ENCODE results near the gene GABRD. TPM values are rescaled to one million over a fixed set of nuclear protein-coding genes. Genes with fewer than 3 reads are reported as not detected.

The GABRD gene
- total and polyA plus RNA-seq, 2 experiments from 2014 or later = 2.1 to 5.1 TPM

DNA sequence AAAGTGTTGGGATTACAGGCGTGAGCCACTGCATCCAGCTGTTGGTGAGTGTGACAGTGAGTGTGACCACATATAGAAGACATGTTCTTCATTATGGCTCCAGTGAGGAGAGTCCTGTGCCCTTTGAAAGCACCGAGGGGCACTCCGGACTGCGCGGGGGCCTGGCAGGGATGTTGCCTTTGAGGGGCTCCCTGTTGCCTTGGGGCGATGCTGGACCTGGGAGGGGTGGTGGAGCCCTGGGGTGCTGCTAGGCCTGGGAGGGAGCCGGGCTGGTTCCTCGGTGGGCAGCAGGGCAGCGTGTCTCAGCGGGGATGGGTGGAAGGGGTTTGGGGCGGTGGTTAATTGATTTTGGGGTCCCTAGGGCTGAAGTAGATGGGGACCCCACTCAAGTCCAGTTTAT lies 41.0 kb upstream of the GABRD start:
- no peaks in the 10 kb centered on the region; the same call in 1 of the 3 replicates for H3K36me3 Mint-ChIP-seq (ENCODE audit: low read depth)

More for the DNA sequence above, 41.0 kb upstream of the GABRD start:
- Histone ChIP-seq H3K4me3 (no peak overlapping the region), H3F3A (replicated peaks; ENCODE audit: low read depth) (0 out of 2 replicates have a peak, but pooled peaks cover 3% of the 10 kb centered on the region), H3K27me3 (ENCODE audit: insufficient read depth) (no peaks in the 10 kb centered on the region), H3K79me2 (replicated peaks; ENCODE audit: insufficient read depth) (no peaks in the 10 kb centered on the region), H4K20me1 (replicated peaks; ENCODE audit: insufficient read depth) (no peaks in the 10 kb centered on the region), H2AFZ (no peak overlapping the region), H3K4me2 (no peak overlapping the region), H3K36me3 (ENCODE audit: insufficient read depth) (no peaks in the 10 kb centered on the region), H3K4me1 (ENCODE audit: insufficient read depth) (no peaks in the 10 kb centered on the region), H3K9me2 (ENCODE audit: insufficient read depth) (no peaks in the 10 kb centered on the region), H3K27ac (ENCODE audit: low read depth) (no peak overlapping the region)
- Mint-ChIP-seq H3K27me3 (ENCODE audit: insufficient read depth, low read depth, poor library complexity) (peaks cover 15% of the 10 kb centered on the region), H3K9me3 (peaks cover 19% of the 10 kb centered on the region), H3K4me3 (no peak overlapping the region), H3K4me1 (no peaks in the 10 kb centered on the region), H3K27ac (no peak overlapping the region)
- no peak for DNase-seq (ENCODE audit: low spot score)
- ATAC-seq = no peak
- TF ChIP-seq, protein P1, sequence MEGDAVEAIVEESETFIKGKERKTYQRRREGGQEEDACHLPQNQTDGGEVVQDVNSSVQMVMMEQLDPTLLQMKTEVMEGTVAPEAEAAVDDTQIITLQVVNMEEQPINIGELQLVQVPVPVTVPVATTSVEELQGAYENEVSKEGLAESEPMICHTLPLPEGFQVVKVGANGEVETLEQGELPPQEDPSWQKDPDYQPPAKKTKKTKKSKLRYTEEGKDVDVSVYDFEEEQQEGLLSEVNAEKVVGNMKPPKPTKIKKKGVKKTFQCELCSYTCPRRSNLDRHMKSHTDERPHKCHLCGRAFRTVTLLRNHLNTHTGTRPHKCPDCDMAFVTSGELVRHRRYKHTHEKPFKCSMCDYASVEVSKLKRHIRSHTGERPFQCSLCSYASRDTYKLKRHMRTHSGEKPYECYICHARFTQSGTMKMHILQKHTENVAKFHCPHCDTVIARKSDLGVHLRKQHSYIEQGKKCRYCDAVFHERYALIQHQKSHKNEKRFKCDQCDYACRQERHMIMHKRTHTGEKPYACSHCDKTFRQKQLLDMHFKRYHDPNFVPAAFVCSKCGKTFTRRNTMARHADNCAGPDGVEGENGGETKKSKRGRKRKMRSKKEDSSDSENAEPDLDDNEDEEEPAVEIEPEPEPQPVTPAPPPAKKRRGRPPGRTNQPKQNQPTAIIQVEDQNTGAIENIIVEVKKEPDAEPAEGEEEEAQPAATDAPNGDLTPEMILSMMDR (conservative IDR thresholded peaks at IDR 0.05; ENCODE audit: low read depth in 2 of 2) = no peak
- TF ChIP-seq, protein P2, sequence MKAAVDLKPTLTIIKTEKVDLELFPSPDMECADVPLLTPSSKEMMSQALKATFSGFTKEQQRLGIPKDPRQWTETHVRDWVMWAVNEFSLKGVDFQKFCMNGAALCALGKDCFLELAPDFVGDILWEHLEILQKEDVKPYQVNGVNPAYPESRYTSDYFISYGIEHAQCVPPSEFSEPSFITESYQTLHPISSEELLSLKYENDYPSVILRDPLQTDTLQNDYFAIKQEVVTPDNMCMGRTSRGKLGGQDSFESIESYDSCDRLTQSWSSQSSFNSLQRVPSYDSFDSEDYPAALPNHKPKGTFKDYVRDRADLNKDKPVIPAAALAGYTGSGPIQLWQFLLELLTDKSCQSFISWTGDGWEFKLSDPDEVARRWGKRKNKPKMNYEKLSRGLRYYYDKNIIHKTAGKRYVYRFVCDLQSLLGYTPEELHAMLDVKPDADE (IDR thresholded peaks at IDR 0.05) = no peak
- TF ChIP-seq POLR2AphosphoS5 (IDR thresholded peaks at IDR 0.05; ENCODE audit: low read depth) (no peak), EZH2 (IDR thresholded peaks at IDR 0.05; ENCODE audit: low read depth, unreplicated experiment) (no peak), JUNB (IDR thresholded peaks at IDR 0.05; ENCODE audit: unreplicated experiment) (no peak), CREB1 (CRISPR knock-in tag; IDR thresholded peaks at IDR 0.05; ENCODE audit: low read depth) (no peak), NANOG (IDR thresholded peaks at IDR 0.05; ENCODE audit: borderline replicate concordance) (no peak), STAT1 (IDR thresholded peaks at IDR 0.05; ENCODE audit: unreplicated experiment) (no peak), ZNF114 (CRISPR knock-in tag; IDR thresholded peaks at IDR 0.05) (no peak), EZH2phosphoT487 (IDR thresholded peaks at IDR 0.05; ENCODE audit: unreplicated experiment) (no peak)
- TF ChIP-seq, protein P3, sequence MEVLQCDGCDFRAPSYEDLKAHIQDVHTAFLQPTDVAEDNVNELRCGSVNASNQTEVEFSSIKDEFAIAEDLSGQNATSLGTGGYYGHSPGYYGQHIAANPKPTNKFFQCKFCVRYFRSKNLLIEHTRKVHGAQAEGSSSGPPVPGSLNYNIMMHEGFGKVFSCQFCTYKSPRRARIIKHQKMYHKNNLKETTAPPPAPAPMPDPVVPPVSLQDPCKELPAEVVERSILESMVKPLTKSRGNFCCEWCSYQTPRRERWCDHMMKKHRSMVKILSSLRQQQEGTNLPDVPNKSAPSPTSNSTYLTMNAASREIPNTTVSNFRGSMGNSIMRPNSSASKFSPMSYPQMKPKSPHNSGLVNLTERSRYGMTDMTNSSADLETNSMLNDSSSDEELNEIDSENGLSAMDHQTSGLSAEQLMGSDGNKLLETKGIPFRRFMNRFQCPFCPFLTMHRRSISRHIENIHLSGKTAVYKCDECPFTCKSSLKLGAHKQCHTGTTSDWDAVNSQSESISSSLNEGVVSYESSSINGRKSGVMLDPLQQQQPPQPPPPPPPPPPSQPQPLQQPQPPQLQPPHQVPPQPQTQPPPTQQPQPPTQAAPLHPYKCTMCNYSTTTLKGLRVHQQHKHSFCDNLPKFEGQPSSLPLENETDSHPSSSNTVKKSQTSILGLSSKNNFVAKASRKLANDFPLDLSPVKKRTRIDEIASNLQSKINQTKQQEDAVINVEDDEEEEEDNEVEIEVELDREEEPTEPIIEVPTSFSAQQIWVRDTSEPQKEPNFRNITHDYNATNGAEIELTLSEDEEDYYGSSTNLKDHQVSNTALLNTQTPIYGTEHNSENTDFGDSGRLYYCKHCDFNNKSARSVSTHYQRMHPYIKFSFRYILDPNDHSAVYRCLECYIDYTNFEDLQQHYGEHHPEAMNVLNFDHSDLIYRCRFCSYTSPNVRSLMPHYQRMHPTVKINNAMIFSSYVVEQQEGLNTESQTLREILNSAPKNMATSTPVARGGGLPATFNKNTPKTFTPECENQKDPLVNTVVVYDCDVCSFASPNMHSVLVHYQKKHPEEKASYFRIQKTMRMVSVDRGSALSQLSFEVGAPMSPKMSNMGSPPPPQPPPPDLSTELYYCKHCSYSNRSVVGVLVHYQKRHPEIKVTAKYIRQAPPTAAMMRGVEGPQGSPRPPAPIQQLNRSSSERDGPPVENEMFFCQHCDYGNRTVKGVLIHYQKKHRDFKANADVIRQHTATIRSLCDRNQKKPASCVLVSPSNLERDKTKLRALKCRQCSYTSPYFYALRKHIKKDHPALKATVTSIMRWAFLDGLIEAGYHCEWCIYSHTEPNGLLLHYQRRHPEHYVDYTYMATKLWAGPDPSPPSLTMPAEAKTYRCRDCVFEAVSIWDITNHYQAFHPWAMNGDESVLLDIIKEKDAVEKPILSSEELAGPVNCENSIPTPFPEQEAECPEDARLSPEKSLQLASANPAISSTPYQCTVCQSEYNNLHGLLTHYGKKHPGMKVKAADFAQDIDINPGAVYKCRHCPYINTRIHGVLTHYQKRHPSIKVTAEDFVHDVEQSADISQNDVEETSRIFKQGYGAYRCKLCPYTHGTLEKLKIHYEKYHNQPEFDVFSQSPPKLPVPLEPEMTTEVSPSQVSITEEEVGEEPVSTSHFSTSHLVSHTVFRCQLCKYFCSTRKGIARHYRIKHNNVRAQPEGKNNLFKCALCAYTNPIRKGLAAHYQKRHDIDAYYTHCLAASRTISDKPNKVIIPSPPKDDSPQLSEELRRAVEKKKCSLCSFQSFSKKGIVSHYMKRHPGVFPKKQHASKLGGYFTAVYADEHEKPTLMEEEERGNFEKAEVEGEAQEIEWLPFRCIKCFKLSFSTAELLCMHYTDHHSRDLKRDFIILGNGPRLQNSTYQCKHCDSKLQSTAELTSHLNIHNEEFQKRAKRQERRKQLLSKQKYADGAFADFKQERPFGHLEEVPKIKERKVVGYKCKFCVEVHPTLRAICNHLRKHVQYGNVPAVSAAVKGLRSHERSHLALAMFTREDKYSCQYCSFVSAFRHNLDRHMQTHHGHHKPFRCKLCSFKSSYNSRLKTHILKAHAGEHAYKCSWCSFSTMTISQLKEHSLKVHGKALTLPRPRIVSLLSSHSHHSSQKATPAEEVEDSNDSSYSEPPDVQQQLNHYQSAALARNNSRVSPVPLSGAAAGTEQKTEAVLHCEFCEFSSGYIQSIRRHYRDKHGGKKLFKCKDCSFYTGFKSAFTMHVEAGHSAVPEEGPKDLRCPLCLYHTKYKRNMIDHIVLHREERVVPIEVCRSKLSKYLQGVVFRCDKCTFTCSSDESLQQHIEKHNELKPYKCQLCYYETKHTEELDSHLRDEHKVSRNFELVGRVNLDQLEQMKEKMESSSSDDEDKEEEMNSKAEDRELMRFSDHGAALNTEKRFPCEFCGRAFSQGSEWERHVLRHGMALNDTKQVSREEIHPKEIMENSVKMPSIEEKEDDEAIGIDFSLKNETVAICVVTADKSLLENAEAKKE (CRISPR knock-in tag; IDR thresholded peaks at IDR 0.05) = no peak
- TF ChIP-seq, protein P4, sequence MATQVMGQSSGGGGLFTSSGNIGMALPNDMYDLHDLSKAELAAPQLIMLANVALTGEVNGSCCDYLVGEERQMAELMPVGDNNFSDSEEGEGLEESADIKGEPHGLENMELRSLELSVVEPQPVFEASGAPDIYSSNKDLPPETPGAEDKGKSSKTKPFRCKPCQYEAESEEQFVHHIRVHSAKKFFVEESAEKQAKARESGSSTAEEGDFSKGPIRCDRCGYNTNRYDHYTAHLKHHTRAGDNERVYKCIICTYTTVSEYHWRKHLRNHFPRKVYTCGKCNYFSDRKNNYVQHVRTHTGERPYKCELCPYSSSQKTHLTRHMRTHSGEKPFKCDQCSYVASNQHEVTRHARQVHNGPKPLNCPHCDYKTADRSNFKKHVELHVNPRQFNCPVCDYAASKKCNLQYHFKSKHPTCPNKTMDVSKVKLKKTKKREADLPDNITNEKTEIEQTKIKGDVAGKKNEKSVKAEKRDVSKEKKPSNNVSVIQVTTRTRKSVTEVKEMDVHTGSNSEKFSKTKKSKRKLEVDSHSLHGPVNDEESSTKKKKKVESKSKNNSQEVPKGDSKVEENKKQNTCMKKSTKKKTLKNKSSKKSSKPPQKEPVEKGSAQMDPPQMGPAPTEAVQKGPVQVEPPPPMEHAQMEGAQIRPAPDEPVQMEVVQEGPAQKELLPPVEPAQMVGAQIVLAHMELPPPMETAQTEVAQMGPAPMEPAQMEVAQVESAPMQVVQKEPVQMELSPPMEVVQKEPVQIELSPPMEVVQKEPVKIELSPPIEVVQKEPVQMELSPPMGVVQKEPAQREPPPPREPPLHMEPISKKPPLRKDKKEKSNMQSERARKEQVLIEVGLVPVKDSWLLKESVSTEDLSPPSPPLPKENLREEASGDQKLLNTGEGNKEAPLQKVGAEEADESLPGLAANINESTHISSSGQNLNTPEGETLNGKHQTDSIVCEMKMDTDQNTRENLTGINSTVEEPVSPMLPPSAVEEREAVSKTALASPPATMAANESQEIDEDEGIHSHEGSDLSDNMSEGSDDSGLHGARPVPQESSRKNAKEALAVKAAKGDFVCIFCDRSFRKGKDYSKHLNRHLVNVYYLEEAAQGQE (IDR thresholded peaks at IDR 0.05; ENCODE audit: unreplicated experiment) = no peak
